Spleen (tissue), 7 donors: Measurements from ENCODE around the gene PIP5K1B.

Source experiments
- CTCF ChIP-seq, 11 experiments: fragments of 200-600 bp in 7 of 11; fragments of 450-650 bp in 4 of 11; sonication (generic) in 4 of 11; IDR thresholded peaks in 8 of 11; conservative IDR thresholded peaks in 3 of 11; 1 replicate in 7 of 11; 2 replicates in 4 of 11; pipeline versions ENCODE4 v1.4.0 to v1.8.0; 2016 to 2021; ENCODE audit warnings: antibody characterized with exemption in 11 of 11, inconsistent platforms in 4 of 11, mild to moderate bottlenecking in 1 of 11
- POLR2A ChIP-seq, 3 donors: fragments of 450-650 bp; IDR thresholded peaks; one replicate each; pipeline ENCODE4 v1.5.1; 2017; ENCODE audit warnings: antibody characterized with exemption in 3 of 3, mild to moderate bottlenecking in 1 of 3
- donor health status: DM: no; HTN: no; CAD: no; lungs with moderate emphysema.
- donor health status: DM: no; HTN: no; CAD: no.
- donor health status: DM: no; HTN: no; CAD: no.

DNA sequence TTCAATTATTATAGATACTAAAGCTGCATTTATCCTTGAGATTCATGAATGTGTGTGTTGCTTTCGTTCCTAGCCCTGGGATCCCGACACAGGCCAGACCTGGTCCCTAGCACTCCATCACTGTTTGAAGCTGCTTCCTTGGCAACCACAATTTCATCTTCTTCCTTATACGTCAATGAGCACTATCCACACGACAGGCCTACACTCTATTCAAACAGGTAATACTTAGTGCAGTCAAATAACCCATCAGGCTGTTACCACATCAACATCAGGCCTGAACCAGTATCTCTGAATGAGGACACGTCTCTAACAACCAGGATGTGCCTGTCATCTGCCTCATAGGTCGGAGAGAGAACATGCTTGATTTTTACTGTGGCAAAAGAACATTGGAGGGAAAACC, 235.5 kb downstream of the PIP5K1B start:
- TF ChIP-seq CTCF (IDR thresholded peaks at IDR 0.05 in 8 of 11, conservative IDR thresholded peaks at IDR 0.05 in 3 of 11) (no peak), POLR2A (IDR thresholded peaks at IDR 0.05) (no peak)
